NK-92 (cell line): ENCODE measurements around the gene IKZF2.

Experiments
- DNase-seq: peaks from one replicate; lab custom pipeline; 2025; ENCODE audit not compliant: unreplicated experiment; lab: John Stamatoyannopoulos, UW

IKZF2 gene

DNA sequence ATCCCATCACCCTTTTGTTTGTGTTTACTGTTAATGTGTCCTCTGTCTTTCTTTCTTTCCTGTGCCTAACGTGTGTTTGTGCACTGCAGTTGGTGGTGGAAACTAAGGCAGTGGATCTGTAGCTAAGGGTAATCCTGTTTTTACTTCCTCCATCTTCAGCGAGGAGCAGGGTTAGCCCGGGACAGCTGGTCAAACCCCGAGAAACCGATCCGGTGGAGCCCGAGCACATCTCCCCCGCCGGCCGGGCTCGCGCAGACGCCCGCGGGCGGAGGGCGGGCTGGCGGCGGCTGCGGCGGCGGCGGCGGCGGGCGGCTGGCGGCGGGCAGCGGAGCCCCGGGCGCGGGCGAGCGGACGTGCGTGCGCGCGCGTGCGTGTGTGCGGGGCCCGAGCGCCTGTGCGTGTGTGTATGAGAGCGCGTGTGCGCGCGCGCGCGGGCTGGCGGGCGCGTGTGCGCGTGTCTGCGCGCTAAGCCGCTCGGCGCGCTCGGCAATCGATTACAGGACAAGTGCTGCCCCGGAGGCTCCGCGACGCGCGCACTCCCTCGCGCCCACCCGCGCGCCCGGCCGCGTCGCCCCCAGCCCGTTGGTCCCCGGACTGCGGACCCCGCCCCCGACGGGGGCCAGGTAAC, at the start of gene IKZF2:
IKZF2 (minus strand) TSS at position 176 of the 628 bp plus-strand sequence. CDS start 2,983 bp downstream, outside the sequence.
- no peak for DNase-seq

DNA sequence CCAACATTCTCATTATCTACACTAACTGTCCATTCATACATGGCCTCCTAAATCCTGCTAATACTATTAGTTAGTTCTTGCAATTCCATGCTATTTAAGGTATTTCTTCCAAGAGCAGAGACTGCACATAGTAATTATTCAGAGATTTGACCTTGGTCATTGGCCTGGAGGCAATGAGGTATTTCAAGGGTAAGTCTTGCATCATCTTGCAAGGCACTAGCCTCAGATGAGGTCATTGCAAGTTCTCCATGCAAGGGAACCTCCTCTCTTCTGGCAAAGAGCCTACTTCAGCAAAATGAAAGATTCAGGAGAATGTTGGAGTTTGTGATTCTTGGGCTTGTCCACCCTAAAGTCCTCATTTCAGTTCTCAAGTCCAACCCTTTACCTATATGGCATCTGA, 48.5 kb upstream of the IKZF2 start:
- no peak for DNase-seq

DNA sequence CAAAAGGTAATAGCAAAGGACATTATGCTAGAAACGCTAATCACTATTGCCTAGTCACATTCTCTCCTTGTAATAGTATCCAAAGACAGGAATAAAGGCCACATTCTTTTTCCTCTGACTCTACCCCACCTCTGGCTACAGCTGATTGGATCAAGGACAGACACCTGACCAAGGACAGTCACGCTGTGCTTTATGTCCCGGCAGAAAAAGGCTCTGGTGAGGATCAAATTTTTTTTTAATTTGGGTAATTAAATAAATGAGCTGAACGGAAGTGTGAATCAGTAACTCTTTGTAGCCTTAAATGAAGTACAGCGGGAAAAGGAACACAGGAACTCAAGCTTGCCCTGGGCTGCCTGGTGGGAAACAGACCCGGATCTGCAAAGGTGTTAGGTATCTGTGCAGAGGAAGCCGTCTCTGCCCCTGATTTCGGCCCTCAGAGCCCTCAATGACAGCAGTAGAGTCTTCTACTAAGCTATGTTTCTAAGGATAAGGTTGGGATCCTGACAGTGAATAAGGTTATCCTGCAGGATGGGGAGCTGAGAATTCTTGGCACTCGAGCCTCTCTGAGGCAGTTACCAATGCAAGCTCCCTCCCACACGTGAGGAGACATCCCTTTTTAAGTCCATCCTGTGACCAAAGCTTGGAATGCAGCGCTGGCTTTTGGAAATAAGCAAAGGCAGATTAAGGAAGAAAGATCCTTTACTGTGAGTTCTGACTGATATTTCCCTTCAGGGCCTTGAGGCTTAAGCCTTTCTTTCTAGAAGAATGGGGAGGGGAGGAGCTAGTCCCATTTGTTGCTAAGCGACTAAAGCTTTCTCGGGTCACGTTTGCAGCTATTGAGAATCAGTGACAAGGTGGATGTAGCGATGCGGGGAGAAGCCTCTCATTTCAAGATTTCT, 37.8 kb upstream of the IKZF2 start:
- DNase-seq: no peak

DNA sequence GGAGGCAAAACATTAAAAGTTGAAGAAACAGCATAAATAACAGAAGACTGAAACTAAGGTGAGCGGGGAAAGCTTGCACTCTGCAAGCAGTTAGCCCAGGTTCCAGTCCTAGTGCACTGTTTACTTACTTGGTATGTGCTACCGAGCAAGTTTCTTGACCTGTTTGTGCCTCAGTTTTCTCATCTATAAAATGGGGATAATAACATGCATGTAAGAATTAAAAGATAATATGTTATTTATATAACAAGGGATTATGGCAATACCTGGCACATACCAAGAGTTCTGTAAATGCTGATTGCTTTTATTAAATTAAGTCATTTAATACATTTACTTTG, 37.1 kb upstream of the IKZF2 start:
- no peak for DNase-seq

DNA sequence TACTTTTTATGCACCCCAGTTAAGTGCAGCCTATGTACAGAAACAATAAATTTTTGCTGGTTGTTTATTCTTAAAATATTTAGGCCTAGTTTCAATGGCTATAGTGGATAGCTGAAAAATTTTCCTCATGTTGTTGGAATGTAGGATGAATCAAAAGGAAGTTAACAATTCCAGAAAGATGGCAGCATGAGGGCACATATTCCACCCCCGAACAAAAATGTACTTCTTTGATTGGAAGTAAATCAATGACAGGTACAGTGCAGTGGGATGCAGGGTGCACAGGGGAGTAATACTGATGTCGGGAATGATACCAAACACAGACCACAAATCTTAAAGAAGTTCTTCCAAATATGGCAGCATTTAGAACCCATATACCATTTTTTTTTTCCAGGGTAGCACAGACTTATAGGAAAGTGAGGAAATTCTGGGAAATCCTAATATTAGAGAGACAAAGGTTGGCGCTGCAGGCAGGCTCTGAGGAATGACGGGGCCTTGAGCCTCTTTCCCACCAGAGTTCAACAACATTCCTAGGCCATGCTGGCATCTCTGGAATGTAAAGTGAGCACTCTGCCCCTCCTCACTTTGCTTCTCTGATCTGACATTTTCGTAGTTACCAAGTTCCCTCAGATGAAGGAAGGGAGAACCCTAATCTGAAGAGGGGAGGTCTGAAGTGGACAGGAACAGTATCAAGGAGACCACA, 36.6 kb upstream of the IKZF2 start:
- DNase-seq: no peak

DNA sequence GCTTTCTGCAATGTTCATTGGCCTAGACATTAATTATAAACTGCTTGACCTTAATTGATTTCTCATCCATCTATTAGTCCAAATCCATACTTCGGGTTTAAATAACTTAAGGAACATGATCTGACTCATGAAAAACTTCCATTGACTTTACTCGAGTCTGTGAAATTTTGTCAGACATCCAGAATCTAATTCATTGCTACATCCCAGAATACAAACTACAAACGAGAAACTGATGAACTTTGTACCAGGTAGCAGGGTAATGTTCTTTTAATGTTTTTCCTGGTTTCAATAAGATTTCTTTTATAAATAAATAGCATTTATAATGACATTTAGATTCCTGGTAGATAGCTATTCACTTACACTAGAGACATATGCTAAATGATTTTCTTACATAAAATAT, 36.0 kb upstream of the IKZF2 start:
- no peak for DNase-seq

DNA sequence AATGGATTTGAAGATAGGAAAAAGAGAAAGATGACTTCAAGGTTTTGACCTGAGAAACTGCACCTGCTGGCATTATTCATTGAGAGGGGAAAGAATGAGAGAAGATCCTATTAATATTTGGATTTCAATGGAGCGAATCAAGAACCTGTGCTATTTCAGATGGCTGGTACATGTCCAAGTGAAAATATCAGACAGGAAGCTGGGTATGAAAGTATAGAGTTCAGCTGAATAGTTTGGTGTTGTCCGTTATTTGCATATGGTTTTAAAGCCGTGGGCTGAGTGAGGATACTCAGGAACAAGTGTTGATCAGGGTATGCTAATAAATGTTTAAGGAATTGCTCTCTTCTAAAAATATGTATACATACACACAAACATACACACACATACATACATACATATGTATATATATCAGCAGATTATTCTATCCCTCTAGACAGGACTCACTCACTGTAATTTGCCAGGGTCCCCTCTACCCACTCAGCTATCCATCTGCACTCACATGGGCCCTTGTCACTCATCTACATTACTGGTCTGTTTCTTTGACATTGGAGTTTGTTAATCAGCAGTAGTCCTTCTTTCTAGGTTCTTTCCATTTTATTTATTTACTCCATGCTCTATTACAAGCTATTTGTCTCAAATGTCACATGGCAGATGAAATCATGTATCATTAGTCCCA, 33.9 kb upstream of the IKZF2 start:
- no peak for DNase-seq

DNA sequence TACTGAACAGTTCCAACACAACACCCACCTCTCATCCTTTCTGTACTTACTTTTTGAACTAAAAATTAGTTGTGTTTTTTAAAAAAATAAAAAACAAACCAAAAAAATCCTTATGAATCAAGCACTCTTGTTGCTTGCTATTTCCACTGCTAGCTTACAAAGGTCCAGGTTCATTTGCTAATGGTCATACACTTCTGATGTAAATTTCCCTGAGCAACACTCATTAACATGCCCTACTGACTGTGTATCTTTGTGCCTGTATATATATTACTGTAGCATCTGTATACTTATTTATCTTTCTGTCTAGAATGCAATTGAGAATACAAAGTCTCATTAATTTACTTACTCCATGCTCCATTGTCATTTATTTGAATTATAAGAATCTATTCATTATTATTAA, 30.3 kb upstream of the IKZF2 start:
- DNase-seq: no peak

DNA sequence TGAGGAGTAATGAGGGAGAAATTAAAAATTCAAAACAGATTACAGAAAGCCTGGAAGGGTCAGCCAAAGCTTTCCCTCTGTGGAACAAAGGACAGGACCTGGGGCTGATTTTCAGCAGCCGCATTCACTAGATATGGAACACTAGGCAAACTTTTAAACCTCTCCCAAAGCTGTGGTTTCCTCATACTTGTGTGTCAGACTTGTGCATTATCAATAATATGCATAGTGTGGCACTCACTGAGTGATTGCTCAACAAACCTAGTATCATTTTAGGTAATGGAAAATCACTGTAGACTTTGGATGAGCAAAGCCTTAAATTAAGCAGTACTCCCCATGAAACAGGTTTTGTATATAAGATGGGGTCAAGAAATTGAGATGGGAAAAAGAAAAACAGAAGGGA, 26.3 kb upstream of the IKZF2 start:
- no peak for DNase-seq

DNA sequence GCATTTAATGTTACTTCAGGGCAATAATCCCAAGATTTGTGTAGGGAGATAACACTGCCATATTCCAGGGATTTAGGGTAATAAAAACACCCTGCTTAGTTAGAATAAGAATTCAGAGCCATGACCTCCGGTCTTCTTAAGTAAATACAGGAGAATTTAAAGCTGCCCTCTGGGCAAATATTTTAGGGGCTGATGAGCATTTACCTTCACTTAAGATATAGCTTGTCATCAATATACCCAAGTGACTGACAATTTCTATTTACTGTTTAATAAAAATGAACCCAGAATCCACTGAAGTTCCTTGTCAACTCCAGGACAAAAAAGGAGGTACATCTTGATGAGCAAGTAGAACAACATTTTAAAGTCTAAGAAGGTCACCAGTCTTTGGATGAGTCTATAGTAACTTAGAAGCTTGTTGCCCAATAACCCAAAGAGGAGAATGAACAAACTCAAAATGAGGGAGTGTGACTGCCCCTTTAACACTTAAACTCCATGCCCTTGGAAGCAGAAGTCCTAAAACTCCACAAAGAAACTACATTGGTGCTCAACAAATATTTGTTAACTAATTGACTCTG, 24.3 kb upstream of the IKZF2 start:
- no peak for DNase-seq

DNA sequence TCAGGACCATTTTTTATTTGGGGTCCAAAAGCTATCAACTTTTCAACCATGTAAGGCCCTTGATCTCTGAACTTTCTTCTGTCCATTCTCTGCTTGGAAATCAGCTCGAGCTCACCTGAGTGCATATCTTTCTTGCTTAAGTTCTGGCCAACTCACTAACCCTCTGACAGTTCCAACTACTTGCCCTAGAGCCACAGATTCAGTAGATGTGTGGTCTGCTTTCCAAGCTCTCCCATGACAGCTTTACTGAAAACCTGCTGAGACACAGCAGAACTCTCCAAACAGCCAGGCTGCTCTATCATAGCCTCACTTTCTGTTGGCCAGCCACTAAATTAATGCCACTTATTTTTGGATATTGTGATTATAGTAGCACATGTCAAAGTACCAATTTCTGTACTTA, 21.2 kb upstream of the IKZF2 start:
- no peak for DNase-seq

DNA sequence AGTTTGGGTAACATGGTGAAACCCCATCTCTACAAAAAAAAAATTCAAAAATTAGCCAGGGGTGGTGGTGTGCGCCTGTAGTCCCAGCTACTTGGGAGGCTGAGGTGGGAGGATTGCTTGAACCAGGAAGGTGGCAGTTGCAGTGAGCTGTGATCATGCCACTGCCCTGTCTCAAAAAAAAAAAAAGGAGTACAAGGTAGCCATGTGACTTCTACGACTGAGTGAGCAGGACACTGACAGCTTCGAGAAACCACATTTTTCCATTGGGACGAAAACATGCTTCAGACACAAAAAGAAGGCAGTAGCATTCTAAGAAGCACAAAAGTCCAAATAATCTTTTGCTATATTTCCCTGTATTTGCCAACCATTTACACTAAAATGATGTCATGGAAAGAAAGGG, 19.7 kb upstream of the IKZF2 start:
- no peak for DNase-seq

DNA sequence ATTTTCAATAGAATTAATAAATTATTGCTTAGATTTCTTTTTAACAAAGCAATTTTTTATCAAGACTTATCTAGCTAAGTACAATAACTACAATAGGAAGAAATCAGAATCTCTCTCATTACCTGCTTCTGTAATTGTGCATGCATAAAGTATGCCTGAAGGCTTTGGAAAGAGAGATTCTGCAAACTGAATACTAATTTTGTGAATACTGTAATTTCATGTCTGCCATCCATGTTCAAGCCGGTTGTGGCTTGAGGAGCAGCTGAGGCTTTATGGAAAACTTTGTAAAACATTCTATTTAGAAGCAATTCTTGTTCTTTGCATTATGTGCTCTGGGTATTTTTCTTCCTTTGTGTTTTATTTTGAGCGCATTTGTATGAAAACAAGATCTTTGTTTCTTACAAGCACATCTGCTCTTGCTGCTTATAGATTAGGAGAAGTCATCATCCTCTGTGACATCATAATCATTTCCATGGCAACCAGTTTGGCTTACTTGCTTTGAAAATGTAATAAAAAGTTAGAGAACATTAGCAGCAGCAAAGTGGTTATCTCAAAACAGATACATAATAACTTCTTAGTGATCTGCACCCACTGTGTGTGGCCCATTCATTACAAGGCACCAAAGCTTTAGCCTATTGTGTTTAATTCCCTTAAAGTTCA, 16.0 kb upstream of the IKZF2 start:
- DNase-seq: no peak

DNA sequence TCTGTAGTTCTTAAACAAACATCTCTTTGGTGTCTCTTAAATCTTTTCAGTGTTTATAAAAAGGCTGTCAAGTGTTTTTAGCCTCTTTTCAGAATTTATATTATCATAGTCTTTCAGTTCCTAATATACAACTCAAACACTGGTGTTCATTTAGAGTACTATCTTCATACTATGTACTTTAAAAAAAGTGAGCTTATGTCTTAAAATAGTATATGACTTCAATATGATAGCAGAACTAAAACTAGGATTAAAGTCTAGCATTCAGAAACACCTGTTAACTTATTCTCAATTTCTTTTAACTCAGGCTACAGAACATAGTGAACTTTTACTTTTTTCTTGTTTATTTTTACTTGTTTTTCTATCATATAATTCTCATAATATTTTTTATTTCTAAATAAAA, 14.7 kb upstream of the IKZF2 start:
- no peak for DNase-seq

DNA sequence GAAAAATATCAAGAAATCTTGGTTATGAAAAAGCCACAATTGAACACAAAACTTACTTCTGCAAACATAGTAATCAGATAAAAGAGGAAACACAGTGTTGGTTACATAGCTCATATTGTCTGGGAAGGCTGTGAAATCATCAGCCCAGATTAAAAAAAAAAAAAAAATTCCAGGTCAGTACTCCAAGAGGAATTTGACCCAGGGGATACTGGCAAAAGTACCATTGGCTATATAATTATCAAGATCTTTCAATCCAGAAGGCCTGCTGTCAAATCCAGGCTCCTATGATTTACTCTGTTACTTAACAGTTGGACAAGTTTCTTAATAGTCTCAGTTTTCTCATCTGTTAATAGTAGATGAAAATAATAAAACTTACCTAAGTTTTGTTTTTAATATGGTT, 12.9 kb upstream of the IKZF2 start:
- DNase-seq: no peak

DNA sequence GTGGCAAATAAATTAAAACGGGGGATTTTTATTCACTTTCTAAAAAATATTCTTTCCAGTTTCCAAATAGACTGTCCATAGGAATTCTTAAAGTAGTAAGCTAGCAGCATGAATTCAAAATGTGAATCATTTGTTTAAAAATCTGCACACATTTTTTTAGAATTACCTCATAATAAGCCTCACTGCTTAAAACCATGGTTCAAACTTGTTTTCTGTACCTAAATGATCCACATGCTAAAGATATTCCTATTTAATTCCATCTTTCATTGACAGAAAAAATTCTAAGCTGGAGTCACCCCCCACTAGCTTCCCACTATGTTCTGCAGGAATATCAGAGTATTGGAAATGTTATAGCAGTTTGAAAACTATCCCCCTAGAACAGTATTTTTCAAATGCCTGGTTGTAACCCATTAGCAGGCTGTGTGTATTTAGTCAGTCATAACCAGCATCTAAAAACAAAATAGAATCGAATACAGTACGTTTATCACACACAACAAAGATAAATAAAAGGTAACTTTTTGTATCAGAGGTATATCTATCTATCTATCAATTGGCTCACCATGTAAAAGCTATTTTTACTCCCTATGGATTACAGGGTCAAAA, 11.2 kb upstream of the IKZF2 start:
- no peak for DNase-seq

DNA sequence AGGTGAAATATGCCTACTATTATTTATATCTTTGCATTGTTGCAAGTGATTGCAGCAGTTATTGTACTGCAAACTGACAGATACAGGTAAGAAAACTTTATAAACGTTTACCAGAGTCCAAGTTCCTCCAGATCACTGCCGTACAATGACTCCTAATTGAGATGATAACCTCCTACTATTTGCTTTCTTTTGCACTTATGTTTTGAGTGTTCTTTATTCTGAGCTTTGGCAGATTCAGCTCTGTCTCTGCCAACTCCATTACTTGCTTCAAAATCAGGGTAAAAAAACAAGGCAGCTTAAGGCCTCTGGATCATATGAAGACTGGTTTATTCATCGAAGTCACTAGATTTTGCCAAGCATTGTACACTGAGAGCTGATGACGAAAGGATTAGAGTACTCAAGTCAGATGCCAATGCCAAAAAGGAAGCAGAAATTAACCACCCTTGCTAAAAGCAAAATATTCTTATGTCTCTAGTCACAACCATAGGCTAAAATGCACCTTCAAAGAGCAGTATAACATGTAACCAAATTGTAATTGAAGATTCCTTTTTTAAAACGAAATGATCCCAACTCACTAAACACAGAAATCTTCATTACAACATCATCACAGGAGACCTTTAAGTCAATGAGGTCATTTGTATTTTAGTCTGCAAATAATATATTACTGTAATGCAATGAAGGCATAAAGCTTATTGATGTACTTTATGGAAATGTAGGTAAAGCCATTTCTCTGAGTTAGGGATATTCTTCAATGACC, 10.5 kb upstream of the IKZF2 start:
- DNase-seq: no peak

DNA sequence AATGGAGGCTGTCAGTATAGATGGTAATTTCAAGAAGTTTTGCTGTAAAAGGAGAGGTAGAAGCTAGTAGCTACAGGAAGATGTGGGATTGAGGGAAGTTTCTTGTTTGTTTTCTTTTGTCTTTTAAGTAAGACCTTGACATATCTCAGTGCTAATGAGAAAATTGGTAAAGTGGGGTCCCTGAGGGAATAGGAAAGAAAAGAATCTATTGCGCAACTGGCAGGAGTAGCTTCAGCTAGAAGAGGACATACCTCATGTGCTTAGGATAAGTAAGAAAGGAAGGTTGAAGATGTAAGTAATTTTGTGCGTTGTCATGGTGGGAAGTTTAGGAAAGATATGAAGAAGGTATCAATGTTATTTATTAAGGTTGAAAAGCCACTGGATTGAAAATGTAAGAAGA, 8.4 kb upstream of the IKZF2 start:
- DNase-seq: no peak

DNA sequence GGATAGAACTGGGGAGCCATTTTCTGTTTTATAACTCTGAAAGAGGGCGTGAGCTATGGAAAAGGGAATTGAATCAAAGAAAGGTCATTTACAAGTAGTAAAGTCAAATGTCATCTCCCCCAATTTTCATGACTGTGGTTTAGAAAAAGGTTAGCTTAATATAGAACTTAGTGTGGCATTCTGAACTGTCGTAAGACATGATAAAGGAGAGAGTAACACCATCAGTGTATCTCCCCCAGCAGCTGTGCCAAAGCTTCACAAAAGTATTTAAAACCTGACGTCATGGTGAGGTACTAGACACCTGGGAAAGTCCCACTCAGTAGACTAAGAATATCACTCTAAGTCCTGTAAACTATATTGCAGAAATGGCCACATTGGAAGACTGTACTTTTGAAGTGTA, 5.8 kb upstream of the IKZF2 start:
- DNase-seq: no peak

DNA sequence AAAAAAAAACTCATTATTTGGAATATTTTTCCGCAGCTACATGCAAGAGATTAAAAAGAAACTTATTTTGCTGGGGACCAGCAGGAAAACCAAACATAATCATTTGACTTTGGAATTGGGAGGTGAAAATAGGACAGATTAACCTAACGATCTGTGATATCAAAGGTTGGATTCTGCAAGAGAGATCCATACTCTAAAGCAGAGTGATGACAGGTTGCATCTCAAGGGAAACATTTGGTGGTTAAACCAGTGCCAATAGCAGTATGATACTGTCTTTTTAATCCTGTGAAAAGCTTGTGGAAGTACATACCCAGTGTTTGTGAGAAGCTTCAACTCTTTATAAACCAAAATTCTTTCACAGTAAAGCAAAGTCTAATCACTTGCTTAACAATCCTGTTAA, 5.3 kb upstream of the IKZF2 start:
- no peak for DNase-seq
